ENCODE data around the gene RELN. TPM values are rescaled to one million over a fixed set of nuclear protein-coding genes. Genes with fewer than 3 reads are reported as not detected.

RELN gene
- total RNA-seq, 2 experiments from 2014 or later: not detected

- Histone ChIP-seq H3K9me3 (ENCODE audit: control insufficient read depth in 1 of 2, insufficient read depth in 1 of 2, low read length in 2 of 2) (no peaks in the 10 kb centered on the region), H3K4me3 (ENCODE audit: low read length) (no peak overlapping the region), H3K27ac (ENCODE audit: low read depth in 1 of 2, low read length in 2 of 2) (no peak overlapping the region), H3K4me1 (ENCODE audit: insufficient read depth, low read length) (no peaks in the 10 kb centered on the region), H3K36me3 (ENCODE audit: insufficient read depth, low read length) (no peaks in the 10 kb centered on the region), H3K27me3 (ENCODE audit: control insufficient read depth in 1 of 2, insufficient read depth in 2 of 2, low read length in 2 of 2) (peaks cover 0 to 5% of the 10 kb centered on the region in 2 experiments)
- ChIA-PET POLR2A (no interaction called here), CTCF (no interaction called here)
- Mint-ChIP-seq H3K9me3 (no peaks in the 10 kb centered on the region), H3K27me3 (peaks cover 12% of the 10 kb centered on the region), H3K36me3 (ENCODE audit: low read depth) (no peaks in the 10 kb centered on the region), H3K4me1 (ENCODE audit: low read depth) (no peaks in the 10 kb centered on the region), H3K27ac (no peak overlapping the region), H3K4me3 (no peak overlapping the region)
- ATAC-seq (ENCODE audit: poor library complexity) (no peak), DNase-seq (no peak)
- TF ChIP-seq CTCF (IDR thresholded peaks at IDR 0.05): no peak
- intact Hi-C loops (cut with DNase I, micrococcal nuclease): no loop called here
Observed at GRCh38 chr7:103964269-103964668, 25.2 kb downstream of the RELN start.

- Histone ChIP-seq H3K27me3 (ENCODE audit: control insufficient read depth in 1 of 2, insufficient read depth in 2 of 2, low read length in 2 of 2) (peaks cover 0 to 5% of the 10 kb centered on the region in 2 experiments), H3K9me3 (ENCODE audit: control insufficient read depth in 1 of 2, insufficient read depth in 1 of 2, low read length in 2 of 2) (no peaks in the 10 kb centered on the region), H3K36me3 (ENCODE audit: insufficient read depth, low read length) (no peaks in the 10 kb centered on the region), H3K27ac (ENCODE audit: low read depth in 1 of 2, low read length in 2 of 2) (no peak overlapping the region), H3K4me1 (ENCODE audit: insufficient read depth, low read length) (no peaks in the 10 kb centered on the region), H3K4me3 (ENCODE audit: low read length) (no peak overlapping the region)
- intact Hi-C loops (cut with DNase I, micrococcal nuclease): no loop called here
- no peak overlapping the region for H3K4me3 Mint-ChIP-seq
- no peaks in the 10 kb centered on the region for H3K9me3 Mint-ChIP-seq
- POLR2A ChIA-PET: no interaction called here
- H3K4me1 Mint-ChIP-seq (ENCODE audit: low read depth): no peaks in the 10 kb centered on the region
- TF ChIP-seq CTCF (IDR thresholded peaks at IDR 0.05): no peak
- no peak for ATAC-seq (ENCODE audit: poor library complexity)
- H3K27ac Mint-ChIP-seq: no peak overlapping the region
- CTCF ChIA-PET: interaction anchor here (0.6 kb wide), 1 partner anchor 63 kb away, joined by 3 read pairs; no protein-coding TSS in a partner anchor
- no peaks in the 10 kb centered on the region for H3K36me3 Mint-ChIP-seq (ENCODE audit: low read depth)
- peaks cover 11% of the 10 kb centered on the region for H3K27me3 Mint-ChIP-seq
- no peak for DNase-seq
Observed at GRCh38 chr7:103962070-103962469, 27.4 kb downstream of the RELN start.

- intact Hi-C loops (cut with DNase I, micrococcal nuclease): no loop called here
- no peak for ATAC-seq (ENCODE audit: poor library complexity)
- no peak overlapping the region for H3K4me3 ChIP-seq (ENCODE audit: low read length)
- peaks cover 0 to 5% of the 10 kb centered on the region in 2 experiments for H3K27me3 ChIP-seq (ENCODE audit: control insufficient read depth in 1 of 2, insufficient read depth in 2 of 2, low read length in 2 of 2)
- no peak overlapping the region for H3K27ac ChIP-seq (ENCODE audit: low read depth in 1 of 2, low read length in 2 of 2)
- DNase-seq: no peak
- H3K4me1 ChIP-seq (ENCODE audit: insufficient read depth, low read length): no peaks in the 10 kb centered on the region
- Mint-ChIP-seq H3K27me3 (peaks cover 10% of the 10 kb centered on the region), H3K36me3 (ENCODE audit: low read depth) (no peaks in the 10 kb centered on the region), H3K4me1 (ENCODE audit: low read depth) (no peaks in the 10 kb centered on the region), H3K27ac (no peak overlapping the region), H3K4me3 (no peak overlapping the region), H3K9me3 (no peaks in the 10 kb centered on the region)
- POLR2A ChIA-PET: no interaction called here
- no peaks in the 10 kb centered on the region for H3K36me3 ChIP-seq (ENCODE audit: insufficient read depth, low read length)
- TF ChIP-seq CTCF (IDR thresholded peaks at IDR 0.05): no peak
- H3K9me3 ChIP-seq (ENCODE audit: control insufficient read depth in 1 of 2, insufficient read depth in 1 of 2, low read length in 2 of 2): no peaks in the 10 kb centered on the region
- CTCF ChIA-PET: no interaction called here
Observed at GRCh38 chr7:103958284-103958818, 31.1 kb downstream of the RELN start.

All from CD4-positive, alpha-beta T cell (primary cell).